Stimulated activated CD8-positive, alpha-beta memory T cell treated with anti-CD3 and anti-CD28 coated beads, Interleukin-12 subunit alpha, Interleukin-12 subunit beta, amount 100 ng/mL, for 4 hours (primary cell): ENCODE measurements around the gene PEX3.
"Not testable (repeated sequence)": the region's sequence is repeated elsewhere in the genome, so short reads cannot be mapped to it uniquely, and the experiment has no call there.

Experiments
- DNase-seq: peaks from one replicate; pipeline ENCODE4 v3.0.0-alpha.2; 2020; ENCODE audit warnings: low read depth

The PEX3 gene

DNA sequence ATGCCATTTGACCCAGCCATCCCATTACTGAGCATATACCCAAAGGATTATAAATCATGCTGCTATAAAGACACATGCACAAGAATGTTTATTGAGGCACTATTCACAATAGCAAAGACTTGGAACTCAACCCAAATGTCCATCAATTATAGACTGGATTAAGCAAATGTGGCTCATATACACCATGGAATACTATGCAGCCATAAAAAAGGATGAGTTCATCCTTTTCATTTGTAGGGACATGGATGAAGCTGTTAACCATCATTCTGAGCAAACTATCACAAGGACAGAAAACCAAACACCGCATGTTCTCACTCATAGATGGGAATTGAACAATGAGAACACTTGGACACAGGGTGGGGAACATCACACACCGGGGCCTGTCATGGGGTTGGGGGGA lies 2.7 kb upstream of the PEX3 start:
- not testable (repeated sequence) for DNase-seq

DNA sequence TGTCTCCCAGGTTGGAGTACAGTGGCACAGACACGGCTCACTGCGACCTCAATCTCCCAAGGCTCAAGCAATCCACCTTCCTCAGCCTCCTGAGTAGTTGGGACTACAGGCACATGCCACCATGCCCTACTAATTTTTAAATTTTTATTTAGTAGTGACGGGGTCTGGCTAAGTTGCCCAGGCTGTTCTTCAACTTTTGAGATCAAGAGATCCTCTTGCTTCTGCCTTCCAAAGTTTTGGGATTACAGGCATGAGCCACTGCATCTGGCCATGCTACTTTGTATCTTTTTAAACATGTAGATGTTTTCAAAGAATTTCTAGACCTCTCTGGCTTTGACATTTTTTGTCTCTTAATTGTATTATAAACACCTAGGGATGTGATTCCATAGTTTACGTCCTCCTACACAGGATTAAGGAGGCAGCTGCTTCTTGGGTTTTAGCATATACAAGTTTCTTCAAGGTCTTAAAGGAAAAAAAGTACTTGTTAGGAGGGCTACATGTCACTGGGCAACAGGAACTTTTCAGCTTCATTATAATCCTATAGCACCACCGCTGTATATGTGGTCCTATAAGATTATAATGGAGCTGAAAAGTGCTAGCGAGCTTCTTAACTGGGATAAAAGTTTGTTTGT lies 1.4 kb upstream of the PEX3 start:
- DNase-seq, result no peak

DNA sequence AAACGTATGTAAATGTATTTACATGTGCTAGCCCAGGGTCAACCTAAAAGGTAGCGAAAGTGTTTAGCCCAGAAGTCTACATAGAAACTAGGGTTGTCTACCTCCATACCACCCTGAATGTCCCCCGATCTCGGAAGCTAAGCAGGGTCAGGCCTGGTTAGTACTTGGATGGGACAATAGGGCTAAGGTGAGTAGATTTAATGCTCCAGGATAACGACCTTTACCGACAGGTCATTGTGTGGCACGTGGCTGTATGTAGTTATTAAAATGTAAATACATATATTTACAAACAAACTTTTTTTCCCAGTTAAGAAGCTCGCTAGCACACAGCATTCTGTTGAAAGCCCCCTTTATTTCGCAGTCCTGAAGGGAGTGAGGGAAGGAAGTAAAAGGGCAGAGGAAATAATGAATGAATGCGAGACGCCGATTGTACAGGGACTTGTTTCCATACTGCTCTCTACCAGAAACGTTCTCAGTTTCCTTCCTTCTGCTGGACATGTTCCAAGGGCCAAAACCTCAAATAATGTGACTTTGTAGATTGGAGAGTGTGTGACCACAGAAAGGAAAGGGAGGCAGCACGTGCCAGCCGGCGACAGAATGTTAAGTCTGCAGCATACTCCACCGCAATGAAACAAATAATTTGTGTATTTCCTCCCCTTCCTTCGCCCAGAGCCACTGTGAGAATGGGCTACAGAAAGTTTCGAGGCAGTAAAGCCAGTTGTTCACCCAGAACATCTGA lies 722 bp upstream of the PEX3 start:
- no peak for DNase-seq

DNA sequence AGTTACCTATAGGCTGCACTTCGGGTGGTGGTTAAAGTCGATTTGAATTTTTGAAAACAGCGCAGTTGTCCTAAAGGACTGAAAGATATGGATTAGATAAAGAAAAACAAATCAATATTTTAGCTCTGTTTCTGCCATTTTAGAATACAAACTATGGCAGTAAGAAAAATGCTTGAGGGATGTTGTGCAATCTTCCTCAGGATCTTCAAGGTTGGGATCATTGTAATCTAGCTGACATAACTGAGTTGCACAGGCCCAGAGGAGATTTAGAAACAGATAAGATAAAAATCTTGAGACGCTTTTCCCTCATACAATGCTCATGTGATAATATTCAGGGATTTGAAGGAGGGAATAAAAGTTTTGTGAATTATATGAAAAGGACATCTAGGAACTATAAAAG lies 926 bp downstream of the PEX3 start:
- DNase-seq, result no peak

DNA sequence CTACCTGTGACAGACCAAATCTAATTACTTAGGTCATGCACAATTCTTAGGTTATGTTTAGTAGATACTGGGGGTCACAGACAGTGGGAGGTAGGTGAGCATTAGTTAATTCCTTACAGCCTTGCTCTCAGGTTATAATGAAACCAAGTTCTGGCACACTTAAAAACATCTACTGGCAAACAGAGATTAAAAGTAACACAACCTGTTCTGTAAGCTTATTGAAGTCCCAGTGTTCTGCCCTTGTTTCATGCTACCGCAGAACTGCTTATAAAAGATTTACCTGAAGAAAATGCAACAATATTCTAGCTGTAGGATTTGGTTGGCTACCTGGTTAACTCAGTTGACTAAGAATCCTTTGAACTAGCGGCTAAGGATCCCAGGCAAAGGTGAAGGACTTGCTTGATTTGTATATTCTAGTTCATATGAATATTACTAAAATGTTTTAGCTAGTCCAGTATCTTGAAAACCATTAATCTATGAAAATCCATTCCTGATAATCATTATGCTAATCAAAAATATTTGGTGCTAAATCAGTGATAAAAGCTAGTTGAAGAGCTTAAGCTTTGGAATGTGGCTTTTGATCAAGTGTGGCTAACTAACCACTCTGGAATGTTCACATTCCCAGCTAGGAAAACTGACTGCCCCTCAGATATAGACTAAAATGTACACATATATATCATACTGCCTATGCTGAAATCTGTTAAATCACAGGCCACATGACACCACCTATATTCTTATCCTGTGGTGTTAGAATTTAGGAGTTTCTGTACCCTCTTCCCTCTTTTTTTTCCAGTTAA lies 7.2 kb downstream of the PEX3 start:
- DNase-seq, result no peak

DNA sequence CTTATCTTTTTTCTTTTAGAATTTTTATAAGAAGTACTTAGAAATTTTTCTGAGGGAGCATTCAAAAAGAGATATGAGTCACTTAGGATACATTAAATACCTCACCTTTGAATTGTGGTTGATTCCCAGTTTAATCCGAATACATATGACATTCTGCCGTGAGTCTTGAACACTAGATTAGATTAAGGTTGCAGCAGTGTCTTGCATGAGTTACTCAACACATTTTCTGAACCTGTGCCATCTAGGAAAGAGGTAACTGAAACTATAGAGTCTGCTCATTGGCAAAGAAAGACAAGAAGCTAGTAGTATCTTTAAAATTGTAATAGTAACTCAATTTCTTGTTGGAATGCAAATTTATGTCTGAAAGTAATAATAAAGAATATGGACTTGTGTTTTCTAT lies 14.9 kb downstream of the PEX3 start:
- no peak for DNase-seq

DNA sequence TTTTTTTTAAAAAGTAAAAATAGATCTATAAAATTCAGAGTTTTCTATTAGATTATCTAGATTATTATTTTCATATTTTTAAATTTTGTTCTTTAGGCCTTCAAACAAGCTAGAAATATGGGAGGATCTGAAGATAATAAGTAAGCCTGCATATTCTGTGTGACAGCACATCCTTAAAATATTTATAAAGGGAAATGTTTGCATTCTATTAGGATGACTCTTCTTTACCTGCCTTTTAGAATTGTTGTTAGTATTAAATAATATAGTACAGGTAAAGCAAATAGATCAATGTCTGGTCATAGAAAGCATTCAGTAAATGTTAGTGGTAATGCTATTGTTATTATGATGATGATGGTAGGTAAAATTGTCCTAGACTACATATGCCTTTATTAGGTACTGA lies 17.4 kb downstream of the PEX3 start:
- no peak for DNase-seq

DNA sequence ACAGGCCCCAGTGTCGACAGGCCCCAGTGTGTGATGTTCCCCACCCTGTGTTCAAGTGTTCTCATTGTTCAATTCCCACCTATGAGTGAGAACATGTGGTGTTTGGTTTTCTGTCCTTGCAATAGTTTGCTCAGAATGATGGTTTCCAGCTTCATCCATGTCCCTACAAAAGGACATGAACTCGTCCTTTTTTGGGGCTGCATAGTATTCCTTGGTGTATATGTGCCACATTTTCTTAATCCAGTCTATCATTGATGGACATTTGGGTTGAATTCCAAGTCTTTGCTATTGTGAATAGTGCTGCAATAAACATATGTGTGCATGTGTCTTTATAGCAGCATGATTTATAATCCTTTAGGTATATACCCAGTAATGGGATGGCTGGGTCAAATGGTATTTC lies 18.2 kb downstream of the PEX3 start:
- not testable (repeated sequence) for DNase-seq

DNA sequence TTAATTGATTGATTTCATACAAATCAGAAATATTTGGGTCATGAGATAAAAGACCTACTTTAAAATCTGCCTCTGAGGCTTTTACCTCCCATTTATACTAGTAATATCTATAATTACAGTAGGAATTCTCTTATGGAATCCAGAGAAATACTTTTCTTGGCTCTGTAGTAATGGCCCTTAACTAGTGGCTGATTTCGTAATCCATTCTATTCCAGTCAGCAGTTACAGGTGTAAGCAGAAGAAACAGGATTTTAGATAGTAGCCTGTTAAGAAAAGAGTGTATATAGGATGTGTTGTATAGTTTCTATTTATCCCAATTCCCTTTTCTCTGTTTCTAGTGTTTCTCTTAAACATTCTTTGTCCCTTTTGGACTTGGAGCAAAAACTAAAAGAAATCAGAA lies 21.2 kb downstream of the PEX3 start:
- DNase-seq, result no peak

DNA sequence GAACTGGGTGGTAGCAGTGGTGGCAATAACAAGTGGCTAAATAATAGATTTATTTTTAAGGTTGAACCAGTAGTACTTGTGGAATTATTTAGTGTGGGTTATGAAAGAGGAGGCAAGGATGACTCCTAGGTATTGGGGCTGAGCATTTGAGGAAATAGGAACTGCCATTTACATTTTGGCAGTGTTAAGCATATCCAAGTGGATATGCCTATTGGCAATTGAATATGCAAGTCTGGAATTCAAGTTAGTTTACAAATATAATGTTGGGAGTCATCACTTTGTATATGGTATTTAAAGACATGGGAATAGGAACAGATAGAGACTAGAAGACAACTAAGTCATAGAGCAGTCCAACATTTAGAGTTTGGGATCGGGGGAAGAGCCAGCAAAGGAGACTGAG lies 25.9 kb downstream of the PEX3 start:
- no peak for DNase-seq

DNA sequence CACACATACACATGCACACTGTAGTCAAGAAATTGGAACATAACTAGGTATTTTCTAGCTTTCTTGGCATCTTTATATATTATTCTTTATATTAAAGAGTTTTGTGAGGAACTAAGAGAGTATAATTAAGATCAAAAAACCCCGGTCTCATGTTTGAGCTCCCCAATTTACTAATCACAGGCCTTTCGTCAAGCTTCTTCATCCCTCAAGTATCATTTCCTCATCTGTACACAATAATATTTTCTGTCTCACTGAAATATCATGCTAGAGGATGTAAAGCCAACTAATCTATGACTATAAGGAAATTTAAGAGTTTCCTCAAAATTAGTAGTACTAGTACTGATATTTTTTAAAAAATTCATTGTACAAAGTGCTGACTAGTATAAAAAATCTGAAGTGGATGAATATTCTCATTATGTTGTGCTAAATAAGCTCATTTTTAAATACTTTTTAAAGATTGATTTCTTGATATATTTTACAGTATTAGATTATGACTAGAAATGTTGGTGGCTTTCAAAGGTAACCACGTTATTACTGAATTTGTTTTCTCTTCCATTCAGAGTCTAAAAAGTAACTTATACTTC lies 28.0 kb downstream of the PEX3 start:
- DNase-seq, result no peak

DNA sequence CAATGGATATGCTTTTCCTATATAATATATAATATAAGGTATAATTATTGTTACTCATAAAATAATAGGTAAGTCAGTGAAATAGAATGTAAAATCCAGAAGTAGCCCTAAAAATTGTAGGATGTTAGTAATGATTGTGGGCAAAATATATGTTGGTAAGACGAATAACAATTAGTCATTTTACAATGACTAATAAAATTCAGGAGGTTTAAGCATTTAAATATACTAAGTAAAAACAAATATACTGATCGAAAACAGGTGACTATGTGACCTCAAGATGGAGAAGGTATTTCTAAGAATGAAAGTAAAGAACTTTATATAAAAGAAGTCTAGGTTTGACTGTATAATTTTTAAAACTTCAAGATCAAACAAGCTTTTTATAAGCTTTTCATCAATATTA lies 32.0 kb downstream of the PEX3 start:
- no peak for DNase-seq

DNA sequence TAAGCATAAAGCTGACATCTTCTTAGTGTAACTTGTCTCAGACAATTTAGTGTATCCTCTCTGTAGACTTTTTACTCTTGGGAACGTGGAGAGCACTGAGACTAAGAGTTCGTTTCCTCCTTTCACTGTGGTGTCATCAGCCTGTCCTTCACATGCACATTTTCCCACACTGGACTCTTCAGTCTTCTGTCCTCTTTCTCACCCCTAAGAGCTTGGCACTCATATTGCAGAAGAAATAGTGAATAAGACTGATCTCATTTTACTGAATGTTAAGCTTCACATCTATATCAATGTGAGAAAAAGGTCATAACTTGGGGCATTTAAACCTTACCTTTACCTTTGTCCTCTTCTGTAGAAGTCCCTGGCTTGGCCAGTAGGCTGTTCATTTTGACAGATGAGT lies 35.4 kb downstream of the PEX3 start:
- DNase-seq, result no peak

DNA sequence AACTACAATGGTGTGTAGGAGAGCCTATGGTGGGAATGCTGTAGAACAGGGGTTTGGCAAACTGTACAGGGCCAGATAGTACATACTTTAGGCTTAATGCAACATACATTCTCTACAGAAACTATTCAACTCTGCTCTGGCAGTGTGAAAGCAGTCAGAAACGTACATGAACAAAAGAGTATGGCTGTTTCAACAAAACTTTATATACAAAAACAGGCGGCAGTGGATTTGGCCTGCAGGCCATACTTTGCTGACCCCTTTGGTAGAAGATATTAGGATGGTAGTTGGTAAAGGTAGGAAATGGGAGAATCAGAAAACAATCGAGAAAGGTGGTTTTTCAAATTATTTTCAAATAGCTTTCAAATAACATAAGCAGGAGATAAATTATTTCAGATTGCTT lies 36.1 kb downstream of the PEX3 start:
- DNase-seq, result no peak

DNA sequence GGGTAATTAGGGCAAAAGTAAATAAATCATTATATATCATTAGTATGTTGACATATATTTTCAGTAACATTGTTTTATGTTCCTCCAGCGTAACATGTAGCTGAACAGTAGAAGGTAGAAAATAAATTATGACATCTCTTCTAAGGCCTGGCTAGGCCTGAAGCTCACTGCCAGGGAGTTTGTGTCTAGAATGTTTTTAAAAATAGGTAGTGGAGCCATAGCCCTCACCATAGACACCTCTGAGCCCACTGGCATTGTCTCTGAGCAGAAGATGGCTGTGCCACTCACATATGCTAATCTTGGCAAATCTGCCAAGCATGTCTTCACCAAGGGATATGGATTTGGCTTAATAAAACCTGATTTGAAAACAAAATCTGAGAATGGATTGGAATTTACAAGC lies 39.6 kb downstream of the PEX3 start:
- no peak for DNase-seq

DNA sequence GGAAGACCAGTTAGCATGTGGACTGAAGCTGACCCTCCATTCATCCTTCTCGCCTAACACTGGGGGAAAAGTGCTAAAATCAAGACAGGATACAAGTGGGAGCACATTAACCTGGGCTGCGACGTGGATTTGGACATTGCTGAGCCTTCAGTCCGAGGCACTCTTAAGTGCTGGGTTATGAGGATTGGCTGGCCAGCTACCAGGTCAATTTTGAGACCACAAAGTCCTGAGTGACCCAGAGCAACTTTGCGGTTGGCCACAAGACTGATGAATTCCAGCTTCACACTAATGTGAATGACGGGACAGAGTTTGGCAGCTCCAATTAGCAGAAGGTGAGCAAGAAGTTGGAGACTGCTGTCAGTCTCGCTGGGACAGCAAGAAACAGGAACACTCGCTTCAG lies 40.2 kb downstream of the PEX3 start:
- DNase-seq, result no peak

DNA sequence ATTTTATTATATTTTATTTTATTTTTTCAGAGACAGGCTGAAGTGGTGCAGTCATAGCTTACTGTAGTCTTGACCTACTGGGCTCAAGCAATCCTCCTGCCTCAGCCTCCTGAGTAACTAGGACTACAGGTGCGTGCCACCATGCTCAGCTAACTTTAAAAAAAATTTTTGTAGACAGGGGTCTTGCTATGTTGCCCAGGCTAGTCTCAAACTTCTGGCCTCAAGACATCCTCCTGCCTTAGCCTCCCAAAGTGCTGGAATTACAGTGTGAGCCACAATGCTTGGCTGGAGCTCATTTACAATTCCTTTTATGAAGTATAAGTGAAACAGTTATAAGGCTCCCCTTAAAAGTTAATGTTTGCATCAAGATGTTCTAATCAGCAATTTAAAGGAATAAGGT lies 46.4 kb downstream of the PEX3 start:
- DNase-seq, result no peak

DNA sequence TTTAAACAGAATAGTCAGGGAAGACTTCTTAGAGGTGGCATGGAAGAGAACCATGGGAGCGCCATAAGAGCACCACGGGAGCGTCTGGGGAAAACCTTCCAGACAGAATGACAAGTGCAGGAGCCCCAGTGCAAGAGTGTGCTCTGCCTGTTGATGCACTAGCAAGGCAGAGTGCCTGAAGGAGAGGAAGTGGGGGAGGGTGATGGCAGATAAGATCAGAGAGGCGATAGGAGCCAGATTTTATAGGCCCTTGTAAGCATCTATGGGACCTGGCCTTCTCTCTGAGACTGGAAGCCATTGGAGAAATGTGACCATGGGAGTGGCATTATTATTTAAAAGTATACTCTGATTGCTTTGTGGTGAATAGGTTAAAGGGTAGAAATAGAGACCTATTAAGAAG lies 47.8 kb downstream of the PEX3 start:
- no peak for DNase-seq

DNA sequence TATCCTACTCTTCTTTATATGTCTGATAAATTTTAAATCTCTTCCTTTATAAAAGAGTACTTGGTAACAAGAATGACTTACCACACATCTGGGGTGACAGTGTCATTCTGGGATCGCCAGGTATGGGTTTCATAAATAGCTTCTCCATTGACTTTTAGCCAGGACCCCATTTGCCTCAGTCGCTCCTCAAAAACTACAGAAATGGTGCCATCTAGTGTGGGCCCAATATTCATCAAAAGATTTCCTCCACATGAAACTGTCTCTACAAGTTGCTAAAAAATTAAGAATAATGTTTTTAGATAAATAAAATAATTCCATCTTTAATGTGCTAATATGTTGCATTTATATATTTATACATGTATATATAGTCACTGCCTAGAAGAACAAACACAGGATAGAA lies 51.2 kb downstream of the PEX3 start:
- no peak for DNase-seq

DNA sequence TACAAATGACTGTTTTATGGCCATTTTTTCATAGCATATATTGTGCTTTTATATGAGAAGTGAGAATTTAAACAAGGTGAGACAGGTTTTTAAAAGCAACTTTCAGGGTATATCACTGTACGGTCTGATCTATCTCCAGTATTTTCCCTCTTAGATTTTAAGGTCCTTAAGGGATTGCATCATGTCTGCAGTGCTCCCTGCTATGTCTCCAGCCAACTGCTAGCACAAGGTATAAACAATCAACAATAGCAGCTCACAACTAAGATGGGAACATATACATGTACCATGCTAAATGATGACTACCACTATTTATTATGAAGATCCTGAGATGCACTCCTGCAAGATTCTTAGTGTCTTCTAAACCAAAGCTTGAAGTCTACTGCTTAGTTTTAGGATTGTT lies 53.8 kb downstream of the PEX3 start:
- no peak for DNase-seq

DNA sequence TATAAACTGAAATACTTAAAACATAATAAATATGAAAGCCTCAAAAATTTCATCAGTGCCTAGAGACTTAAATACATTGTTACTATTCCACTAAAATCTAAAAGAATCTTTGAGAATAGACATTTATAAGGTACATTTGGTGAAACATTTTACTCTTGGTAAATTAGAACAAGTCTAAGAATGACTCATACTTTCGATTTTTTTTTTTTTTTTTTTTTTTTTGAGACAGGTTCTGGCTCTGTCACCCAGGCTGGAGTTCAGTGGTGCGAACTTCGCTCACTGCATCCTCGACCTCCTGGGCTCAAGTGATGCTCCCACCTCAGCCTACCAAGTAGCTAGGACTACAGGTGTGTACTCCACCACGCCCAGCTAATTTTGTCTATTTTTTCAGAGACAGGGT lies 54.5 kb downstream of the PEX3 start:
- DNase-seq, result no peak

DNA sequence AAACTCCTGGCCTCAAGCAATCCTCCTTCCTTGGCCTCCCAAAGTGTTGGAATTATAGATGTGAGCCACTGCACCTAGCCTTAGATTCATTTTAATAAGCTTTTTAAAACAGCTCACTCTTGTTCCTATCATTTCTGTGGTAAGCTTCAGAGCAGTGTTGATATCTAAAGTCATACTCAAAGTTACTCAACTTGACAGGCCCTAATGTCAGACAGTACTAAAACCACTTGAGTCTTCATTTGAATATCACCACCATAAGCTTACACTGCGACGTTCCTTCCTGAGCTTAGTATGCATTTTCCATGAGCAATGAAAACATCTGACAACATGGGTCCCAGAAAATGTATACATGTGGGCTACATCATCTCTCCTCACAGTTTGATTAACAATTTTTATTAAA lies 54.9 kb downstream of the PEX3 start:
- no peak for DNase-seq

DNA sequence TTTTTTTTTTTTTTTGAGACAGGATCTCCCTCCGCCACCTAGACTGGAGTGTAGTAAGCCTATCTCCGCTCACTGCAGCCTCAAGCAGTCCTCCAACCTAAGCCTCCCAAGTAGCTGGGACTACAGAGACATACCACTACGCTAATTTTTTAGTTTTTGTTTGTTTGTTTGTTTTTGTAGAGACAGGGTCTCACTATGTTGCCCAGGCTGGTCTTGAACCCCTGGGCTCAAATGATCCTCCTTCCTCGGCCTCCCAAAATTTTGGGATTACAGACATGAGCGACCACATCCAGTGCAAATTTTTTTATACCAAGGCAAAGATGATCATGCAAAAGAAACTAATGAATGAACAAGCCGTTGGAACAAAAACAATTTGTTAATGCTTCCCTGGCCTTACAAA lies 55.6 kb downstream of the PEX3 start:
- DNase-seq, result no peak
